GM23338 (cell line): Measurements from ENCODE around the gene DHRSX. TPM values are rescaled to one million over a fixed set of nuclear protein-coding genes. Genes with fewer than 3 reads are reported as not detected.

Source experiments
- ATAC-seq: fragments of 200-7000 bp; cut with Tn5 transposase; 3 replicates; pipeline ENCODE4 v1.9.1; 2020
- DNase-seq: peaks from one replicate; pipeline ENCODE4 v3.0.0-alpha.2; 2015; ENCODE audit warnings: low spot score
- H2AFZ ChIP-seq: fragments of 200-600 bp; sonication (generic); 2 replicates; pipeline ENCODE4 v1.8.0; 2016; ENCODE audit warnings: antibody characterized with exemption, mild to moderate bottlenecking, moderate library complexity
- H3F3A ChIP-seq: fragments of 200-600 bp; sonication (generic); replicated peaks from 2 replicates; pipeline ENCODE4 v1.8.0; 2017; ENCODE audit warnings: antibody characterized with exemption, mixed run types, low read depth
- H3K27ac ChIP-seq: fragments of 200-600 bp; sonication (generic); 2 replicates; pipeline ENCODE4 v1.6.1; 2016; ENCODE audit warnings: low read depth
- H3K27me3 ChIP-seq: fragments of 200-600 bp; sonication (generic); 2 replicates; pipeline ENCODE4 v1.8.0; 2016; ENCODE audit warnings: mild to moderate bottlenecking, mixed run types, moderate library complexity; ENCODE audit not compliant: insufficient read depth
- H3K36me3 ChIP-seq: fragments of 200-600 bp; sonication (generic); 2 replicates; pipeline ENCODE4 v1.8.0; 2016; ENCODE audit warnings: mild to moderate bottlenecking; ENCODE audit not compliant: insufficient read depth
- H3K4me1 ChIP-seq: fragments of 200-600 bp; sonication (generic); 2 replicates; pipeline ENCODE4 v1.8.0; 2016; ENCODE audit warnings: mild to moderate bottlenecking, moderate library complexity; ENCODE audit not compliant: insufficient read depth
- H3K4me2 ChIP-seq: fragments of 200-600 bp; sonication (generic); 2 replicates; pipeline ENCODE4 v1.7.1; 2017; ENCODE audit warnings: mixed run types
- H3K4me3 ChIP-seq: fragments of 200-600 bp; sonication (generic); 2 replicates; pipeline ENCODE4 v1.6.1; 2016; ENCODE audit warnings: mixed run types
- H3K79me2 ChIP-seq: fragments of 200-600 bp; sonication (generic); replicated peaks from 2 replicates; pipeline ENCODE4 v1.8.0; 2017; ENCODE audit warnings: mild to moderate bottlenecking; ENCODE audit not compliant: insufficient read depth
- H3K9me2 ChIP-seq: fragments of 200-600 bp; sonication (generic); 2 replicates; pipeline ENCODE4 v1.8.0; 2017; ENCODE audit not compliant: insufficient read depth
- H4K20me1 ChIP-seq: fragments of 200-600 bp; sonication (generic); replicated peaks from 2 replicates; pipeline ENCODE4 v1.8.0; 2017; ENCODE audit warnings: mild to moderate bottlenecking; ENCODE audit not compliant: insufficient read depth
- H3K27ac Mint-ChIP-seq: 2 replicates; pipeline ENCODE4 v1.8.0; 2020; ENCODE audit warnings: inconsistent platforms, mild to moderate bottlenecking, moderate library complexity, mixed read lengths
- H3K27me3 Mint-ChIP-seq: 3 replicates; pipeline ENCODE4 v1.8.0; 2022; ENCODE audit warnings: low read depth, mild to moderate bottlenecking, moderate library complexity, mixed read lengths, inconsistent platforms; ENCODE audit not compliant: insufficient read depth, poor library complexity
- H3K36me3 Mint-ChIP-seq: 3 replicates; pipeline ENCODE4 v1.8.0; 2021; ENCODE audit warnings: low read depth, mild to moderate bottlenecking, inconsistent platforms, moderate library complexity, mixed read lengths
- H3K4me1 Mint-ChIP-seq: 3 replicates; pipeline ENCODE4 v1.8.0; 2020; ENCODE audit warnings: mild to moderate bottlenecking, inconsistent platforms, mixed read lengths
- H3K4me3 Mint-ChIP-seq: 3 replicates; pipeline ENCODE4 v1.8.0; 2021; ENCODE audit warnings: moderate library complexity, mild to moderate bottlenecking, inconsistent platforms, mixed read lengths
- H3K9me3 Mint-ChIP-seq: 3 replicates; pipeline ENCODE4 v1.8.0; 2020; ENCODE audit warnings: moderate library complexity, mild to moderate bottlenecking, inconsistent platforms, mixed read lengths
- EZH2 ChIP-seq: fragments of 200-600 bp; sonication (generic); IDR thresholded peaks from one replicate; pipeline ENCODE4 v1.8.0; 2017; ENCODE audit warnings: antibody characterized with exemption, mild to moderate bottlenecking, low read depth; ENCODE audit not compliant: unreplicated experiment
- NANOG ChIP-seq: IDR thresholded peaks from 2 replicates; pipeline ENCODE4 v1.6.1; 2016; ENCODE audit warnings: antibody characterized with exemption, borderline replicate concordance
- ZNF114 ChIP-seq: fragments of 250-450 bp; sonication (Bioruptor Pico); IDR thresholded peaks from 2 replicates; pipeline ENCODE4 v1.5.0; 2020; ENCODE audit warnings: mild to moderate bottlenecking, moderate library complexity
- ZNF462 ChIP-seq: fragments of 250-450 bp; sonication (Bioruptor Pico); IDR thresholded peaks from 2 replicates; pipeline ENCODE4 v1.5.0; 2020; ENCODE audit warnings: mild to moderate bottlenecking, moderate library complexity
- polyA plus RNA-seq: library from polyadenylated mRNA; unstranded; fragments of >200 nt; fragmentation: Nextera tagmentation; extraction: Ambion mirVana; gene quantifications from 2 replicates; pipeline ENCODE4 v1.2.1, GENCODE V29; 2016
- total RNA-seq: library from RNA; depleted of rRNA; stranded (reverse); fragments of >200 nt; shearing (Covaris generic); gene quantifications from 2 replicates; pipeline ENCODE4 v1.2.3, GENCODE V29; 2014
- TF ChIP-seq, protein P1 (sequence below): IDR thresholded peaks from 2 replicates; pipeline ENCODE4 v1.6.1; 2016; ENCODE audit warnings: antibody characterized with exemption

DHRSX gene
- total and polyA plus RNA-seq, 2 experiments from 2014 or later = 33.9 to 43.0 TPM

GRCh38 chrX:2414384-2414783, 86.4 kb downstream of the DHRSX start:
- Histone ChIP-seq H3K36me3 (no peaks in the 10 kb centered on the region; the same call in 1 of the 2 replicates), H3K4me1 (no peaks in the 10 kb centered on the region), H2AFZ (no peak overlapping the region), H3K27ac (no peak overlapping the region), H3F3A (no peaks in the 10 kb centered on the region), H3K27me3 (no peaks in the 10 kb centered on the region), H3K9me2 (peaks cover 39% of the 10 kb centered on the region), H3K4me3 (no peak overlapping the region), H4K20me1 (no peaks in the 10 kb centered on the region), H3K4me2 (no peak overlapping the region), H3K79me2 (peaks cover 34% of the 10 kb centered on the region)
- H3K36me3 Mint-ChIP-seq = peaks cover 4% of the 10 kb centered on the region
- no peaks in the 10 kb centered on the region for H3K27me3 Mint-ChIP-seq
- H3K4me1 Mint-ChIP-seq = peaks cover 1% of the 10 kb centered on the region; the same call in 2 of the 3 replicates
- no peaks in the 10 kb centered on the region for H3K9me3 Mint-ChIP-seq
- no peak for TF ChIP-seq EZH2
- no peak for TF ChIP-seq ZNF462
- H3K27ac Mint-ChIP-seq = no peak overlapping the region
- no peak for DNase-seq
- no peak overlapping the region for H3K4me3 Mint-ChIP-seq
- no peak for ATAC-seq

GRCh38 chrX:2413969-2414368, 86.8 kb downstream of the DHRSX start:
- Histone ChIP-seq H3K36me3 (no peaks in the 10 kb centered on the region; the same call in 1 of the 2 replicates), H2AFZ (no peak overlapping the region), H3K4me3 (no peak overlapping the region), H3K79me2 (peaks cover 32% of the 10 kb centered on the region), H3K4me2 (no peak overlapping the region), H3K27ac (no peak overlapping the region), H3K9me2 (peaks cover 39% of the 10 kb centered on the region), H3K4me1 (no peaks in the 10 kb centered on the region), H3F3A (no peaks in the 10 kb centered on the region), H3K27me3 (no peaks in the 10 kb centered on the region), H4K20me1 (no peaks in the 10 kb centered on the region)
- H3K27ac Mint-ChIP-seq = no peak overlapping the region
- no peak overlapping the region for H3K4me3 Mint-ChIP-seq
- ATAC-seq = no peak
- peaks cover 4% of the 10 kb centered on the region; the same call in 2 of the 3 replicates for H3K4me1 Mint-ChIP-seq
- H3K9me3 Mint-ChIP-seq = no peaks in the 10 kb centered on the region
- no peaks in the 10 kb centered on the region for H3K27me3 Mint-ChIP-seq
- peaks cover 8% of the 10 kb centered on the region for H3K36me3 Mint-ChIP-seq
- DNase-seq = no peak
- TF ChIP-seq ZNF462 = no peak
- TF ChIP-seq ZNF114 (CRISPR knock-in tag) = no peak
- no peak for TF ChIP-seq NANOG
- TF ChIP-seq, protein P1, sequence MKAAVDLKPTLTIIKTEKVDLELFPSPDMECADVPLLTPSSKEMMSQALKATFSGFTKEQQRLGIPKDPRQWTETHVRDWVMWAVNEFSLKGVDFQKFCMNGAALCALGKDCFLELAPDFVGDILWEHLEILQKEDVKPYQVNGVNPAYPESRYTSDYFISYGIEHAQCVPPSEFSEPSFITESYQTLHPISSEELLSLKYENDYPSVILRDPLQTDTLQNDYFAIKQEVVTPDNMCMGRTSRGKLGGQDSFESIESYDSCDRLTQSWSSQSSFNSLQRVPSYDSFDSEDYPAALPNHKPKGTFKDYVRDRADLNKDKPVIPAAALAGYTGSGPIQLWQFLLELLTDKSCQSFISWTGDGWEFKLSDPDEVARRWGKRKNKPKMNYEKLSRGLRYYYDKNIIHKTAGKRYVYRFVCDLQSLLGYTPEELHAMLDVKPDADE = no peak
